ENCODE data around the gene POFUT2.

POFUT2 gene

DNA sequence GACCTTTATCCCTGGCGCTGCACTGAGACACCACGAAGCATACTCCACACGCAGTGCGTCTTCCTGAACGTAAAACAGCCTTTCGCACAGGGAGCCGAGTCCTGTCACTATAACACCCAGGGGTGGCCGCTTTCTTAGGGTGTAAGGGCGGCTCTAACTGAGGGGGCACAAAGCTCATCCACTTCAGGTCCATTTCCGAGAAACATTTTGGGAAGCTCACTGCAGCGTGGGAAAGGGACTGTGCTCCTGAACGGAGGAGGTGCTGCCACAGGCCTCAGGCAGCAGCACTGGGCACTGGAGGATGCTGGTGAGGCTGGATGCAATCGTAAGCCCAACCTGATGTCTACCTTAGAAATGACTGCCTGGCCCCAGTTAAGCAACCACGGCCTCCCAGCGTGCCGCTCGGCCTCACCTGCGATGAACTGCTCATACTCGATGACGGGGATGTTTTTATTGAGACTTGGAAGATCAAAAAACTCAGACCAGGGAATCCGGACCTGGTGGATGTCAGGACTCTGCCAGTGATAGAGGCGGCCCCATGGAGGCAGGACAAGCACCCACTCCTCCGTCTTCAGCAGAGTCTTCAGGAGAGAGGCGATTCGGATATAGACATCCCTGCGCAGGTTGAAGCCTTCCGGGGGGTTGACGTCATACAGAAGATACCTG is 2.3 kb downstream of the POFUT2 start:
- no peak for DNase-seq (ENCODE audit: low read depth)
- H3K4me3 ChIP-seq (ENCODE audit: low read depth, low read length), result no peak overlapping the region
- TF ChIP-seq, protein P1, sequence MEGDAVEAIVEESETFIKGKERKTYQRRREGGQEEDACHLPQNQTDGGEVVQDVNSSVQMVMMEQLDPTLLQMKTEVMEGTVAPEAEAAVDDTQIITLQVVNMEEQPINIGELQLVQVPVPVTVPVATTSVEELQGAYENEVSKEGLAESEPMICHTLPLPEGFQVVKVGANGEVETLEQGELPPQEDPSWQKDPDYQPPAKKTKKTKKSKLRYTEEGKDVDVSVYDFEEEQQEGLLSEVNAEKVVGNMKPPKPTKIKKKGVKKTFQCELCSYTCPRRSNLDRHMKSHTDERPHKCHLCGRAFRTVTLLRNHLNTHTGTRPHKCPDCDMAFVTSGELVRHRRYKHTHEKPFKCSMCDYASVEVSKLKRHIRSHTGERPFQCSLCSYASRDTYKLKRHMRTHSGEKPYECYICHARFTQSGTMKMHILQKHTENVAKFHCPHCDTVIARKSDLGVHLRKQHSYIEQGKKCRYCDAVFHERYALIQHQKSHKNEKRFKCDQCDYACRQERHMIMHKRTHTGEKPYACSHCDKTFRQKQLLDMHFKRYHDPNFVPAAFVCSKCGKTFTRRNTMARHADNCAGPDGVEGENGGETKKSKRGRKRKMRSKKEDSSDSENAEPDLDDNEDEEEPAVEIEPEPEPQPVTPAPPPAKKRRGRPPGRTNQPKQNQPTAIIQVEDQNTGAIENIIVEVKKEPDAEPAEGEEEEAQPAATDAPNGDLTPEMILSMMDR (conservative IDR thresholded peaks at IDR 0.05; ENCODE audit: low read depth, low read length), result no peak

DNA sequence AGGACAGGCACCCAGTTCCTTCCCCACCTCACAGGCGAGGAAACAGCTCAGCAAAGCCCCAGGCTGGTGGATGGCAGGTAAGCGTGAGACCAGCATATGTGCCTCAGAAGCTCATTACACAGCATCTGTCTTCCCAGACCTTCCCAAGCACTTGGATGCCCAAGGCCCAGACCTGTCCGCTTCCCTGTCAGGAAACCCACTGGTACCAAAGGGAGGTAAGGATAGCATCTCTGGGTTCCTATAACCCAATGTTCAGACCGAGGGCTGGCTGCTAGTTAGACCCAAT is 3.3 kb downstream of the POFUT2 start:
- no peak overlapping the region for H3K4me3 ChIP-seq (ENCODE audit: low read depth, low read length)
- no peak for DNase-seq (ENCODE audit: low read depth)
- TF ChIP-seq, protein P1 (conservative IDR thresholded peaks at IDR 0.05; ENCODE audit: low read depth, low read length), result no peak

DNA sequence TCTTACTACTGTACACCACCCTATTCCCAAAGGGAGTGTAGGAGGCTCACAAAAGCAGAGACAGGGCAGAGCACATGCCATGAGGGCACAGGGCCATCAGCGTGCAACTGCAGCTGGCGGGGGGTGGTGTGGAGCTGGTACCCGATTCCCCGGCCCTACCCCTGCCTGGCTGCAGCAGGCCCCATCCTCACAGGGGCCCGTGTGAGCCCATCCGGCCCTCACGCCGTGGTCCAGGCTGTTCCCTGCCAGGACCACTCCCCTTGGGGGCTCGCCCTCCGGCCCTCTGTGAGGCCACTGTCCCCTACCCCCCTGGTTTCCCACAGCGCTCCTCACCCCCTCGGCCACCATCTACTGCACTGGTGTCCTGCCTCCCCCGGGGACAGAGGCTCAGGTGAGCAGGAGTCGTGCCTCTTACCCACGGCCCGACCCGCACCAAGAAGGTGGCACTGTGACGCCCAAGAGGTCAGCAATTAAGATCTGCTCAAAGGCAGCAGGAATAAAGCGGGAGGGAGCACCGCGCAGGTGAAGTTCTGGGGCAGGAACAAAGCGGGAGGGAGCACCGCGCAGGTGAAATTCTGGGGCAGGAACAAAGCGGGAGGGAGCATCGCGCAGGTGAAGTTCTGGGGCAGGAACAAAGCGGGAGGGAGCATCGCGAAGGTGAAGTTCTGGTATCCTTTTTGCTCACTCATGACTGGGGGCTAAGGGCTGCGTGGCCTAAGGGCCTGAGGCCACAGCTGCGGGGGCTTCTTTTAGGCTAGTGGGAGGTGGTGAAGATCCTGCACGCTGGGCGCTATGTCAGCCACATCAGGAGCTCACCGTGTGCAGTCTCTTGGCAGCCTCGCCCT is 3.9 kb downstream of the POFUT2 start:
- TF ChIP-seq, protein P1 (conservative IDR thresholded peaks at IDR 0.05; ENCODE audit: low read depth, low read length), result no peak
- no peak for DNase-seq (ENCODE audit: low read depth)
- no peak overlapping the region for H3K4me3 ChIP-seq (ENCODE audit: low read depth, low read length)

DNA sequence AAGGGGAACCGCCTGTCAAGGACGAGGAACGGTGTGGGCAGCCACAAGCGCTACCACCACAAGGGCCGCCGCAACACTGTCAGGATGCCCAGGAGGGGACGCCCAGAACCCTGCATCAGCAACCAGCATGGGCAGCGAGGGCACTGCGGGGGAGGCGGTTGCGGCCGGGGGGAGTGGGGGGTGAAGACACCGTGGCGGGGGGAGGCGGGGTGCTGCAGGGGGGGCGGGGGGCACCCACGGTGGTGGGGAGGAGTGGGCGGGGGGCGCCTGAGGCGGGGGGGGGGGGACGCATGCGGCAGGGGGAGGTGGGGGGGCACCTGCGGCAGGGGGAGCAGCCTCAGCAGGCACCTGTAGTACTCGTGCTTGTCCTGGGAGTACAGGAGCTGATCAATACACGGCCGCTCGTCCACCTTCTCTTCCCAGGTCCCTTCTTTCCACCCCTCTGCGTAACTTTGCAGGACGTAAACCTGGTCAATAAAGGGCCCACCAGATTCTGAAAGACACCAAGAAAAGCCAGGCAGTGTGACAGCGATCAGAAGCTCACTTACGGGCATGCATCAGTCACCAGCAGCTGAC is 4.6 kb downstream of the POFUT2 start:
- no peak for DNase-seq (ENCODE audit: low read depth)
- TF ChIP-seq, protein P1 (conservative IDR thresholded peaks at IDR 0.05; ENCODE audit: low read depth, low read length), result no peak
- H3K4me3 ChIP-seq (ENCODE audit: low read depth, low read length), result no peak overlapping the region

DNA sequence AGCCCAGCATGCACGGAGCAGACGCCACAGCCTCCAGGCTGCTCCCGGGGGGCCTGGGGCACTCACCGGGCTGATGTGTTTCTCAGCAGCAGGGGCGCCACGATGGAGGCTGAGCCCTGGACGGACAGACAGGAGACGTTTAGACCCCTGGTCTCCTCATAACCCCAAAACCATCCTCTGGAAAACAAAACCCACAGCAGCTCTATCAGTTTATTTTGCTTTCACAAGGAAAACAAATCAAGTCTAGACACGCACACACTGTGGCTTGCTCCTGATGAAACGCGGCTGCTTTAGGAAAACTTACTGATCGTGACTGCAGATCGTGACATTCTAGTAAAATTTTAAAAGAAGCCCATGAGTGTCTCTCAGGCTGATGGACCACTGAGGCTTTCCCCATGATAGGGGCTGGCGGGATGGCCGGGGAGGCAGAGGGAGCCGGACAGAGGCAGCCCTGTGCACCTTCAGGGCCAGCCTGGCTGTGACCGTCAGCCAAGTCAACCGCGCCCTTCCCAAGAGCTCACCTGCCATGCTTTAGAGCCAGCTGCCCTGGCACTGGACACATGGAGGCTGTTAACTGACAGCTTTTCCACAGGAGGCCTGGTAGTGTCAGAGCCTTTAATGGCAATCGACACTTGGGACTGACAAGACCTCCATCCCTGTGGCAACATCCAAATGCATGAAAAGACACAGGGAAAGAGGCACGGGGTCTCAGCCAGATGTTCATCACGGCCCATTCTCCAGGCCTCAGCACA is 5.2 kb downstream of the POFUT2 start:
- no peak overlapping the region for H3K4me3 ChIP-seq (ENCODE audit: low read depth, low read length)
- no peak for DNase-seq (ENCODE audit: low read depth)
- TF ChIP-seq, protein P1 (conservative IDR thresholded peaks at IDR 0.05; ENCODE audit: low read depth, low read length), result no peak

DNA sequence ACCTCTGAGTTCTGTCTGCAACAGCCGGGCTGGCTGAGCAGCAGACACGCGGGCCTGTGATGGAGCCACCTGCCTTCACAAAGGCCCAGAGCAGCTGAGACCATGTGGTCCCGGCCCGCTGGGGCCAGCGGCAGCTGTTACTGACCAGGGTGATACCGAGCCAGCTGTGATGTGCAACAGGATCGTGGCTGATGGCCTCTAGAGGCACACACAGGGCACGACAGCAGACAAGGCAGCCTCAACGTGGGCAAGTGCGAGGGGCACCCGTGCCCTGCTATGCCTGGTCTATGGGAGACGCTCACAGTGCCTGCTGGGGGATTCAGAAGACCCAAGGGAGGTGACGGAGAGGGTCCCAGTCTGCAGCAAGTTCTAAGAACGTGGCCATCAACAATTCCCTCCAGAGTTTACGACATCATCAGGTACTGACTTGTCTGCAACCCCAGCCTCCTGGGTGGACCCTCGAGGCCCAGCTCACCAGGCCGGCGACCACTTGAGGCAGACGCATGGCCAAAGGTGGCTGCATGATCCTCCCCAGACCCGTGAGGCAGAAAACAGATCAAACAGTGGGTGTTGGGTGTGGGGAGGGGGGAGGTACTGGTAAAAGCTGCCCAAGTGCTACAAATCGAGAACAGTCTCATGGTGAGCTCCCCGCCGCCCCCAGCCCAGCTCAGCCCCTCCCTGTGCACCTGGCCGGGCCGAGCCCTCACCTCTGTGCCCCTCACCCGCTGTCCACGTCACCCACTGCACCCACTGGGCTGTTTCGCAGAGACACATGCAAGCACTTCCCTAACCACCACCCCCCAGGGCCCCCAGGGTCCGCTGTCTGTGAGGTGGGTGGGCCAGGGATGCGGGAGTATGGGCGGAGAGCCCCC is 6.0 kb downstream of the POFUT2 start:
- H3K4me3 ChIP-seq (ENCODE audit: low read depth, low read length), result no peak overlapping the region
- no peak for DNase-seq (ENCODE audit: low read depth)
- TF ChIP-seq, protein P1 (conservative IDR thresholded peaks at IDR 0.05; ENCODE audit: low read depth, low read length), result no peak

Measured in choroid plexus epithelial cell (primary cell).